GM18526 (cell line): ENCODE results near the gene STXBP6.

Source experiments
- POLR2A ChIP-seq: IDR thresholded peaks from 3 replicates; pipeline ENCODE4 v1.6.1; 2011; ENCODE audit not compliant: insufficient read length; ENCODE audit errors: extremely low read depth

STXBP6 gene

DNA sequence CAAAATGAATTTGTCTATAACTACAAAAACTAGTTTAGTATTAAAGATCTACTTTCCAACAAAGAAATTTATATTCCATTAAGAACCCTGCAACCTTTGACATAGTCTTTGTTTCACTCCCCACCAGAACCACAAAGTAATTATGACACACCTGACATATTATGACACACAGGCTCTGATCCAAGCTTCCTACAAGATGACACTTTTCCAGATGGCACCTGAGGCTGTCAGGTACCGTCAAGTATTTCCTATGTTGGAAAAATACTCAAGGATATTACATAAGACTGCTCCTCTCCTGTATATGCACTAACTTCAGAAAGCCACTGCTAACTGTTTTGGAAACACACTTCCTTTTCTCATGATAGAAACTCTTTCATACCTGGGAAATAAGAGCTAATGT is 38.9 kb downstream of the STXBP6 start:
- no peak for TF ChIP-seq POLR2A

DNA sequence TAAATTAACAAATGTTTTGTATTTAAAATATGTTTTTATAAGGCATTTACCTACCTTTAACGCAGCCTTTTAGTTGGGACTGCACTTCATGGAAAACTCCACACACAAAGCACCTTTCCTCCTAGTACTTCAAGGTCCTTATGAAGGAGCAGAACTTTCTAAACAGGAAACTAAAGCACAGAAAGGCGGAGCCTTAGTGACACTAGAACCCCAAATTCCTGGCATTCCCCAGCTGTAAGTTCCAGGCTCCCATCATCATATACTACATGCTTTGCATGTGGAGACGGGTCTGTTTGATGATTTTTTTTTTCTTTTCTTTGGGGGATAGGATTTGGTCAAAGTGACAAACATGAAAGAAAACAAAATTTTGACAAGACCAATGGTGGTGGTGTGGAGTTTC is 39.5 kb downstream of the STXBP6 start:
- no peak for TF ChIP-seq POLR2A

DNA sequence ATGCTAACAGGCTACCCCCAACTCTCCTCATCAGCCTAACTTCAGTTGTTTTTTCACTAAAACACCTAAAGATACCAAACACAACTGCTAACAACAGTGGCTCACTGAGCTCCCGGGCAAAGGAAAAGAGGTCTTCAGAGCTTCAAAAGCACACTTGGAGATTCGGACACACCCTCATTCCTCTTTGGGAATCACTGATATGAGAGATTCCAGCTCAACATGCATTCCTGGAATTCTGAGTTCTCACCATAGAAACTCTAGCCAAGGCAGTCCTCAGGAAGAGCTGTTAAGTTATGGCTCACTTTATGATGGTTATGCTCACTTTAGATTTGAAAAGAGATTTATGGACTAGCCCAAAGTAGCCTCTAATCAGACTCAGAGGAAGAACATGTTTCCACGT is 40.1 kb downstream of the STXBP6 start:
- TF ChIP-seq POLR2A = no peak

DNA sequence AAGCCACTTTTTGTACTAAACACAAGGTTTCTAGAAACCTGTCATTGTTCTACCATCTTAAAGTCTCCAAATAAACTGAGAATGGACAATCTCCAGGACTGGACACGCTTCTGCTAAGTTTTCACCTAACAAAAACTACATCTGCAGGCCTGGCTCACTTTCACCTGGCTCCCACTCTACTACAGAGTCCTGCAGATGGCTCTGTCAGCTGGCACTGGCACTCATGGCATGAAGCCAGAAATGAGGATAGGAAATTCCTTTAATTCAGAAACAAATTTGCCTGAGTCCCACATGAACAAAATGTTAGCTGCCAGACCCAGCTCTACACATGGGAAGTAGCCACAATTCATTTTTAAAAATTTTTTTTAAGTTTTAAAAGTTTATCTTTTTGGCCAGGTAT is 42.1 kb downstream of the STXBP6 start:
- TF ChIP-seq POLR2A = no peak

DNA sequence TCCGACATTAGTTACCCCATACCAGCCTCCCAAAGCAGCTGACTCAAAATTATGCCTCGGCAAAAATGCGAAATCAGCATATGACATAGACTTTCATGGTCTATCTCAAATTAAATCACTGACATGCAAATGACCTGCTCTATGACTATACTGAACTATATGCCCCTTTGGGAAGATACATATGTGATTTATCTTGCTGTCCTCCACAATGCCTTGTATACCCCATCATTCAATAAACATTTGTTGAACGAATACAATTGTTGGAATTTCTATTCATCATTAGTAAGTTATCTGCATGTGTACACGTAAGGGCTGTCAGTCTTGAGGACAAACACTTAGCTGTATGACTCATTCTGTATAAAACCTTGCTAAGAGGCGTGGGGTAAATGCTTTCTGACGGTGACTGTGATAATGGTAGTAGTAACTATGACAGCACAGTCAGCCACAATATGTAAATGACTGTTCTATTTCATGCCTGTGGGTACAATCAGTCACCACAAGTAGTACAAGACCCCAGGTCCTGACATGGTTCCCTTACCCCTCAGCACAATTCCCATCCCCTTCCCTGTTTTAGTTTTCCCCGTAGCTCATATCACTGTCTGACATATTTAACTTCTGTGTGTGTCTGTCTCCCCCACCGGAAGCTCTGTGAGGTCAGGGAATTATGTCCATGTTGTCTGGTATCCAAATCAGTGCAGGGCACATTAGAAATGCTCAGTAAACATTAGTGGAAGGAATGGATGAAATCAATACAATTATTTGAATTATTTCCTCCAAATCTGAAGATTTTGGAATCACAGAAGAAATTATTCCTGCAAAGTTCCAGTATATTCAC is 42.8 kb downstream of the STXBP6 start:
- TF ChIP-seq POLR2A = no peak

DNA sequence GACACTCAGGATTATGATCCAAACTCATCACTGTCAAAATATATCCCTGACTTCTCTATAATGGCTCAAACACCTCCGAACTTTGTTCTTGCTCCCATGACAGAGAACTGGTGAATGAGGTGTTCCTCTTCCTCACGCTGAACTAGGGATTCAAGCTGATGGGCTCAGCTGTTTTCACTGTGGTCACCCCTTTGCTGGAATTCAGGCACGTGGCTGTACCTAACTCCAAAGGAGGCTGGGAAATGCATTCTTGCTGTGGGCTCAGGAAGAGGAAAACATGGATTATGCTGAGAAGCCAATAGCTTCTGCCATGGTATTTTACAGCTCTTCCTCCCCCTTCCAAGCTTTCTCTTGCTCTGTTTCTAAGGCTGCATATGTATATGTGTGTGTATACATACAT is 43.9 kb downstream of the STXBP6 start:
- no peak for TF ChIP-seq POLR2A

DNA sequence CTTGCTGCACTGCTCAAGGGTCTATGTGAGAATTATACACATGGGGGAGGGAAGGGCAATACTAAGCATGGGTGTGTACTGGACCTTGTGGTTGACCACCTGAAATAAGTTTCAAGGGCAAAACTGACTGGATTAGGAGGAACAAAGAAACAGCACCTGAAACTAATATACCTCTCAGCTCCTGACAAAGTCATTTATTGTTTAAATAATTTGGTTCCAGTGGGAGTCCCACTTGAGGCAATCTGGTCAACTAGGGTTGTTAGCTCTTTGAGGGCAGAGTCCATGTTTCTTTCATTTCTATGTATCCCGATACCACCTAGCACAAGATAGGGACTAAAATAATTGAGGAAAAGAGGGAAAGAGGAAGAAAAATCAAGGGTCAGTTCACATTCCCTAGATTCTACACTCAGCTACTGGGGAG is 45.5 kb downstream of the STXBP6 start:
- no peak for TF ChIP-seq POLR2A

DNA sequence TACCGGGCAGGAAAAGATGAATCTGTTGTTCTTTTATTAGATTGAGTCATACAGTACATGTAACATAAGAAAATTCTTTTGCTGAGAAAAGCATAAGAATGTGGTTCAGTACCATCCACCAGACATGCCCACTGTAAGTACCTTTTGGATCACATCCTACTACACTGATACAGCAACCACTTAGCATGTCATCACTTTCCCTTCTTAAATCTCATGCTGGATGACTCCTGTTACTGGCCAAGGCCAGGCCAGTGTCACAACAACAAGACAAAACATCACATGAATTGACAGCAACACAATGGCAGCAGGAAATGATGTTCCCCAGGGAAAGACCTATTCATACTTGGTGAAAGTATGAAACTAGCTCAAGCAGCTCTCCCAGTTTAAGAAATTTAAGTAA is 46.4 kb downstream of the STXBP6 start:
- TF ChIP-seq POLR2A = no peak

DNA sequence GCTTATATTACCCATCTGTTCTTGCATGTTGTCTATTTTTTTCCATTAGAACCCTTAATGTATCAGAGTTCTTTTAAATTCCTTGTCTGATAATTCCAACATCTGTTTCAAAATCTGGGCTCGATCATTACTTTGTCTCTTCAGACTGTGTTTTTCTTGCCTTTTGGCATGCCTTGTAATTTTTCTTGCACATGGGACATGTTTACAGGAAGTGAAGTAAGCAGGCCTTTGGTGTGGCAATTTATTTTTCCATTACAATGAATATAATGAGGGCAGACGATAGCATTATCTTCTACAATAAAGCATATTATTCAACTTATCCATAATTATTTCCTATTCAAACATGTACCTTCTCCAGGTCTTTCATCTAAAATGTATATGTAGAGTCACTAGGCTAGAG is 48.3 kb downstream of the STXBP6 start:
- no peak for TF ChIP-seq POLR2A

DNA sequence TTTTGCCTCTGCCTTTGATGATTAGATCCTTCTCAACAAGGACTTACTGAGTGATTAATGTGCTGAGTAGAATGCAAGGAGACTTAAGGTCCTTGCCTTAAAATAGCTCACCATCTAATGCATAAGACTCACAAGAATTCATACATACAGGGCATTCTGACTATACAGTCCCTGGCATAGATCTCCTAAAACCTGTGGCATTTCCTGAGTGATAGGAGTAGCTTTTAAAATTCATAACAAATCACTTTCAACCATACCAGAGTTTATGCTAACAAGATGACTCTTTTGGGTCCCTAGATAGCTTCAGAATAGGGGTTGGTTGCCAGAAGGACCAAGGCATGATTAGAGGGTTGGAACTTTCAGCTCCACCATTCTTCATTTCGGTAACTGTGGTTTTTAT is 48.8 kb downstream of the STXBP6 start:
- TF ChIP-seq POLR2A = no peak

DNA sequence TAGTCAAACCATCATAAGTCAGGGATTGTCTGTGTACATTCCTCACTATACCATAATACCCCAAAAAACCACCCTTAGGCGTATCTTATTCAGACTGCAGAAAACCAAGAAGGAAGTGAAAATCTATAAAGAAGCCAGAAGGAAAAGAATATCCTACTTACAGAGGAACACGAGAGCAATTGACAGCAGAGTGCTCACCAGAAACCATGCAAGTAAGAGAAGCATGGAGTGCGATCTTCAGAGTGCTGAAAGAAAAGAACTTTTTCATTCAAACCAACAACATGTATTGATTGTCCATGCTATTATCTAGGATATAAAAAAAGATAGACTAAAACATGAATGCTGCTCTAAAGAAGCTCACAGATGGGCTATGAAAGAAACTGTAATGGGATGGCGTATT is 50.8 kb downstream of the STXBP6 start:
- TF ChIP-seq POLR2A = no peak

DNA sequence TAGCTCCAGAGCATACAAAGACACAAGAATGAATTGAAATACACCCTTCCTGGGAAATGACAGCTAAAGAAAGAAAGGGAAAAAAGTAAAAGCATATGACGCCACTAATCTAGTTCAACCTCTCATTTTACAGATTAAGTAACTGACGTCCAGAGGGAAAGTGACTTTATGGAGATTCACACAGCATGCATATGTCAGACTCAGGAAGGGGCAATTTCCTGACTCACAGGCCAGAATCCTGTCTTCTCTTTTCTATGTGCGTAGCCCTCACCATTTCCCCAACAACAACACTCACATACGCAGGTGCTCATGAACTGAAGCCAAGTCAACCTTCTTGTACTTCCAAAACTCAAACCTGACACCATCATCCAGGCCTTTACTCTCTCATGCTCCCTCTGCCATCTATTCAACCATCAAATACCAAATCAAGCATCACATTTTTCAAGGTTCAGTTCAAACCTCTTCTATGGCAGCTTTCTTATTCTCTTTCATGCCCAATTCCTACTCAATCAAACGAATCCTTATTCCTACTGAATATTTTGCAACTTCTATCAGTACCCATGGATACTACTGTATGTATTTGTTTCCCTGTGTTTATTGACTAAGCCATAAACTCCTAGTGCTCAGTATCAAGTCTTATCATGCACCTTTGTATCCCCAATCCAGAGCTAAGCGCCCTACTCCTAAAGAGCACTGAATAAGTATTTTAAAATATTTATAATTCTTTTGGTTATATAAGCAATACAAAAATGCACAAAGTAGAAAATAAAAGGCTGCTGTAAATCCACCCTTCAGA is 52.8 kb downstream of the STXBP6 start:
- TF ChIP-seq POLR2A = no peak

DNA sequence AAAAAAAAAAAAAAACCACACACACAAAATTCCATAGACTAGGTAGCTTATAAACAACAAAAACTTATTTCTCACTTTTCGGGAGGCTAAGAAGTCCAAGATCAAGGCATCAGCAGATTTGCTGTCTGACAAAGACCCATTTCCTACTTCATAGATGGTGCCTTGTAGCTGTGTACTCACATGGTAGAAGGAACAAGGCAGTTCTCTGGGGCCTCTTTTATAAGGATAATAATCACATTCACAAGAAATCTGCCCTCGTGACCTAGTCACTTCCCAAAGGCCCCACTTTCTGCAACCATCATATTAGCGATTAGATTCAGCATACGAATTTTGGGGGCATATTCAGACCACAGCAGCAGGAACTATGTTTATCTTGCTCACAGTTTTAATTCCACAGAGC is 54.9 kb downstream of the STXBP6 start:
- TF ChIP-seq POLR2A = no peak

DNA sequence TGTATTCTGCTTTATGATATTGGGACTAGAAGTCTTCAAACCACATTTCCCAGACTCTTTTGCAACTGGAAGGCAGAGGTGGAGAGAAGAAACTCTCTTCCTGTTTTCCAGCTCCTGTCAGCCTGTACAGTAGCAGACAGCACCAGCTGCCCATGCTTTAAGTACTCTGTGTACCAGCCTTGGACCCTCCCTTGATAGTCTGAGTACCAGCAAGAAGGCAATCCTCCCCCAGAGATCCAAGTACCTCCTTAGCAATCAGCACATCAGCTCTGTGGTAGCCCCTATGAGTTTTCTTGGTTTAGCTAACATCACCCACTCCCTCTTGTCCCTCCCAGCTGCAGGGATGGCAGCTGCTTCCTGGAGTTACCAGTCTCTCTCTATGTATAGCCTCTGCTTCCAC is 56.3 kb downstream of the STXBP6 start:
- TF ChIP-seq POLR2A = no peak

DNA sequence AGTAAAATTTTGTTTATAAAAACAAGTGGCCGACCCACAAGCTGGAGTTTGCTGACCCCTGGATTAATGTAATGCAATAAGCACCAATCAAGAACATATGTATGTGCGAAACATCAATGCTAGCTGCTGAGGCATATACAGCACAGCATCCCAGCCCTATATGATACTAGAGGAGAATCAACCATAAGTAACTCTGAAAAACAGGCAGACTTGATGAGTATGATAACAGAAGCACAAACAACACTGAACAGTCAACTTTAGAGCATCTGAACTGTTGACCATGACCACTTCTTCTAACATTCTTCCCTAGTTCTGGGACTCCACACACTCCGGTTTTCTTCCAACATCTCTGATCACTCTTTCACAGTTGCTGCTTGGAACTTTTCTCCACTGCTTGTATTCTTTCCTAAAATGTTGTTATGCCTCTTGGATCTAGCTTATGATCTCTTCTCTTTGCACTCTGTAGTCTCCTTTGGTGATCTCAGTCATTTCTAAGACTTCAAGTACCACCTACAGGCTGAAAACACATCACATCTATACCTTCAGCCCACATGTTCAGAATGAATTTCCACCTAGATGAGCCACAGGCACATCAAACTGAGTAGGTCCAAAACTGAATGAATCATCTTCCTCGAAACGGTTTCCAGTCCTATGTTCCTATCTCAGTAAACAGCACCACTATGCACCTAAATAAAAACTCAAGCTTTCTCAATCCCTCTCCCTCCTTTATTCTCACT is 57.2 kb downstream of the STXBP6 start:
- TF ChIP-seq POLR2A = no peak

DNA sequence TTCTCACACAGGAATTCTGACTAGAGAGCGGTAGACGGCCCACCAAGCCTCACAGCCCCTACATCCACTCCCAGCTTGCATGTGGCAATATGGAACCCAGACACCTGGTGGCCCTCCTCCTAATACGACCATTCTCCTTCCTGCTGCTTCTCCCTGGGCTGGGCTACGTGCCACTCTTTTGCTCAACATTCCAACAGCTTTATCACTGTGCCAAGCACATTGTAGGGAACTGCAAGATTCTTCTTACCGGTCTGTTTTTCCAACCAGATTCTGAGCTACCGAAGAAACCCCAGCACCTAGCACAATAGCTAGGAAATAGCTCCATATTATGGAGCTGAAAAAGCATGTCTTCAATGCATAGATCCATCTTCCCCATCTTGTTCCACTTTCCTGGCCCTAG is 58.1 kb downstream of the STXBP6 start:
- no peak for TF ChIP-seq POLR2A

DNA sequence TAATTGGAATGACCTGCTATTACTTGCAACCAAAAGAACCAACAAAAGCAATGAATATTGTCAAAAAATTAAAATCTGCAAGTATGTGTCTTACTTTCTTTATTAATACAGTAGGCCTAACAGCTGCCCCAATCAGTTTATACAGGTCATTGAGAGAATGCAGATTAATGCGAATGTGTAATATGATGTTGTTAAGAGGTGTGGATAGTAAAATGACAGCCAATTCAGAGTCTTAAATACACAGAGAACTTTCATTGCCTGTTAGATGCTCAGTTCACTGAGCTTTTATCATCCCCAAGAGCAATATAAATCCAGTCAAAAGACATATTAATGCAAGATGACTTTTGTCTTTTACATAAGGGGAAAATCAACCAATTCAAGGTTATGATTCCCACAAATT is 58.7 kb downstream of the STXBP6 start:
- TF ChIP-seq POLR2A = no peak

DNA sequence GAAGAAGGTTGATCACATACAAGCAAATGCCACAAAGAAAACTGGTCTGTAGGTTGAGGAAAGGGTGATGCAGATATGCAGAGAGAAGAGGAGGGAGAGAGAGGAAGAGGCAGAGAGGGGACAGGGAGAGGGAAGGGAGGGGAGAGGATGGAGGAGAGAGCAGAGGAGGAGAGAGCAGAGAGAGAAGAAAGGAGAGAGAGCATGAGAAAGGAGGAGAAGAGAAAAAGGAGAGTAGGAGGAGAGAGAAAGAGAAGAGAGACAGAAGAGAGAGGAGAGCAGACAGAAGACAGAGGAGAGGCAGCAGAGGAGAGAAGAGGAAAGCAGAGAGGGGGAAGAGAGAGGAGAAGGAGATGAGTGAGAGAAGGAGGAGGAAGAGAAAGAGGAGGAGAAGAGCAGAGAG is 59.2 kb downstream of the STXBP6 start:
- TF ChIP-seq POLR2A = no peak
